ENCODE results near the gene MAGEA12. TPM values are rescaled to one million over a fixed set of nuclear protein-coding genes. Genes with fewer than 3 reads are reported as not detected.

MAGEA12 gene, protein sequence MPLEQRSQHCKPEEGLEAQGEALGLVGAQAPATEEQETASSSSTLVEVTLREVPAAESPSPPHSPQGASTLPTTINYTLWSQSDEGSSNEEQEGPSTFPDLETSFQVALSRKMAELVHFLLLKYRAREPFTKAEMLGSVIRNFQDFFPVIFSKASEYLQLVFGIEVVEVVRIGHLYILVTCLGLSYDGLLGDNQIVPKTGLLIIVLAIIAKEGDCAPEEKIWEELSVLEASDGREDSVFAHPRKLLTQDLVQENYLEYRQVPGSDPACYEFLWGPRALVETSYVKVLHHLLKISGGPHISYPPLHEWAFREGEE
- not detected in 2 replicates for total RNA-seq (2013; cell fraction: nucleolus; rRNA removed)
- total RNA-seq (2014; rRNA removed) (not detected in 2 replicates), total RNA-seq (2014; rRNA removed; fragmentation: Illumina TruSeq; extraction: Trizol) (not detected in 2 replicates), total RNA-seq (2021) (not detected in 2 replicates), polyA plus RNA-seq (2011; rRNA removed) (0.73 and 1.3 TPM in 2 replicates), polyA plus RNA-seq (2014; fragmentation: Illumina TruSeq; extraction: Trizol) (not detected in 2 replicates), polyA plus RNA-seq (2014; fragmentation: Nextera tagmentation; extraction: Ambion mirVana) (not detected), polyA plus RNA-seq (2014; rRNA removed) (not detected in 2 replicates), polyA plus RNA-seq (2016; fragmentation: Nextera tagmentation; extraction: Ambion mirVana) (not detected), polyA minus RNA-seq (2011; rRNA and poly(A)+ RNA removed) (0.88 and 0.93 TPM in 2 replicates), Bru-seq, nascent RNA (not detected), BruChase-seq, experiment 1, labeled RNA remaining after a 6-hour chase (not detected), BruChase-seq, experiment 2, labeled RNA remaining after a 2-hour chase (percentile 30 among the genes with signal in this experiment)
- not detected for polyA plus RNA-seq (2011; ENCODE audit: low read depth)
- polyA plus RNA-seq (2011; cell fraction: cytosol; rRNA removed) = 0.99 and 1.3 TPM in 2 replicates
- polyA plus RNA-seq (2011; cell fraction: nucleus; rRNA removed) = 0.63 and 0.64 TPM in 2 replicates
- polyA plus RNA-seq (2012) = 0.08 TPM in 1 of 2 replicates, not detected in the other
- not detected in 2 replicates for polyA minus RNA-seq (2011; cell fraction: cytosol; rRNA and poly(A)+ RNA removed)
- polyA minus RNA-seq (2011; cell fraction: nucleus; rRNA and poly(A)+ RNA removed) = 0.36 and 0.38 TPM in 2 replicates
- long read RNA-seq, experiment 1, partial matches to known transcripts = 0 of 3 reads
- long read RNA-seq, experiment 1, other reads (novel, unspliced or antisense) = 0 of 3 reads
- long read RNA-seq, experiment 2, transcript MAGEA12-201 (2 exons, 1,664 nt) = major isoform, 9 of 9 reads
- long read RNA-seq, experiment 2, partial matches to known transcripts = 0 of 9 reads
- long read RNA-seq, experiment 2, other reads (novel, unspliced or antisense) = 0 of 9 reads

GRCh38 chrX:152733261-152733975, at the start of gene MAGEA12, which contains the start of gene CSAG1:
MAGEA12 (plus strand) TSS chrX:152733757; CDS start chrX:152736162, 2,405 bp downstream.
CSAG1 (minus strand) TSS chrX:152733721; CDS start chrX:152732460, 1,261 bp downstream.
- no peaks in the 10 kb centered on the region for H3K4me1 ChIP-seq (ENCODE audit: control insufficient read depth, insufficient read depth, low read length)
- ChIA-PET POLR2A (no interaction called here), SMC1A (ENCODE audit: uncharacterized antibody, unreplicated experiment) (no interaction called here), CTCF (no interaction called here), RAD21 (ENCODE audit: unreplicated experiment) (no interaction called here)
- H3K36me3 ChIP-seq (ENCODE audit: control insufficient read depth in 2 of 2, insufficient read depth in 2 of 2, low read length in 1 of 2) = no peaks in the 10 kb centered on the region
- ATAC-seq = no peak
- H3K27me3 ChIP-seq (replicated peaks in 1 of 2; ENCODE audit: control insufficient read depth in 2 of 2, insufficient read depth in 2 of 2, low read length in 1 of 2) = no peaks in the 10 kb centered on the region
- in situ Hi-C loops (cut with MboI) = no loop called here
- H3K27ac ChIP-seq (ENCODE audit: control insufficient read depth, insufficient read depth) = no peak within 1 kb of the TSS
- no peak for FAIRE-seq
- intact Hi-C loops (cut with micrococcal nuclease; ENCODE audit: unreplicated experiment) = no loop called here
- WGBS (ENCODE audit: insufficient coverage, insufficient replicate concordance, low lambda C conversion rate, missing lambda C conversion rate) = 62% methylated on average over 16 of the region's 21 CpGs
- H4K20me1 ChIP-seq (ENCODE audit: control insufficient read depth, insufficient read depth) = no peaks in the 10 kb centered on the region
- no TSS peak for BruUV-seq (replicated peaks)
- no peak within 1 kb of the TSS for H3K9ac ChIP-seq (ENCODE audit: control insufficient read depth, insufficient read depth, low read length)
- H2AFZ ChIP-seq (ENCODE audit: control insufficient read depth, low read depth, low read length) = no peak within 1 kb of the TSS
- H3K79me2 ChIP-seq (ENCODE audit: control insufficient read depth, insufficient read depth, low read length) = no peaks in the 10 kb centered on the region
- no peak within 1 kb of the TSS for H3K4me3 ChIP-seq
- H3K9me3 ChIP-seq (replicated peaks; ENCODE audit: control insufficient read depth, insufficient read depth, low read length) = no peaks in the 10 kb centered on the region
- H3K4me2 ChIP-seq (ENCODE audit: control insufficient read depth, insufficient read depth) = no peak within 1 kb of the TSS
- DNase-seq (ENCODE audit: low read depth, low spot score) = no peak
- TF ChIP-seq MYC (IDR thresholded peaks at IDR 0.05; ENCODE audit: insufficient read depth, insufficient read length, insufficient replicate concordance, low read length, severe bottlenecking) (no peak), EGR1 (IDR thresholded peaks at IDR 0.05; ENCODE audit: borderline replicate concordance in 1 of 2, low read depth in 2 of 2, low read length in 2 of 2) (no peak), BHLHE40 (IDR thresholded peaks at IDR 0.05; ENCODE audit: borderline replicate concordance in 1 of 2, low read depth in 2 of 2, low read length in 1 of 2) (no peak), RBBP5 (conservative IDR thresholded peaks at IDR 0.05) (no peak), IRF4 (IDR thresholded peaks at IDR 0.05; ENCODE audit: low read depth, low read length) (no peak), JUND (IDR thresholded peaks at IDR 0.05; ENCODE audit: low read depth, low read length) (no peak), FOXM1 (IDR thresholded peaks at IDR 0.05; ENCODE audit: low read depth, low read length) (no peak), NR2F1 (conservative IDR thresholded peaks at IDR 0.05) (no peak), NR2C2 (IDR thresholded peaks at IDR 0.05; ENCODE audit: borderline replicate concordance, control insufficient read depth, insufficient read length, low read depth) (no peak), NKRF (conservative IDR thresholded peaks at IDR 0.05) (no peak)
- TF ChIP-seq, protein P1, sequence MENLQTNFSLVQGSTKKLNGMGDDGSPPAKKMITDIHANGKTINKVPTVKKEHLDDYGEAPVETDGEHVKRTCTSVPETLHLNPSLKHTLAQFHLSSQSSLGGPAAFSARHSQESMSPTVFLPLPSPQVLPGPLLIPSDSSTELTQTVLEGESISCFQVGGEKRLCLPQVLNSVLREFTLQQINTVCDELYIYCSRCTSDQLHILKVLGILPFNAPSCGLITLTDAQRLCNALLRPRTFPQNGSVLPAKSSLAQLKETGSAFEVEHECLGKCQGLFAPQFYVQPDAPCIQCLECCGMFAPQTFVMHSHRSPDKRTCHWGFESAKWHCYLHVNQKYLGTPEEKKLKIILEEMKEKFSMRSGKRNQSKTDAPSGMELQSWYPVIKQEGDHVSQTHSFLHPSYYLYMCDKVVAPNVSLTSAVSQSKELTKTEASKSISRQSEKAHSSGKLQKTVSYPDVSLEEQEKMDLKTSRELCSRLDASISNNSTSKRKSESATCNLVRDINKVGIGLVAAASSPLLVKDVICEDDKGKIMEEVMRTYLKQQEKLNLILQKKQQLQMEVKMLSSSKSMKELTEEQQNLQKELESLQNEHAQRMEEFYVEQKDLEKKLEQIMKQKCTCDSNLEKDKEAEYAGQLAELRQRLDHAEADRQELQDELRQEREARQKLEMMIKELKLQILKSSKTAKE (IDR thresholded peaks at IDR 0.05; ENCODE audit: low read depth, poor library complexity, severe bottlenecking) = no peak
- TF ChIP-seq, protein P2, sequence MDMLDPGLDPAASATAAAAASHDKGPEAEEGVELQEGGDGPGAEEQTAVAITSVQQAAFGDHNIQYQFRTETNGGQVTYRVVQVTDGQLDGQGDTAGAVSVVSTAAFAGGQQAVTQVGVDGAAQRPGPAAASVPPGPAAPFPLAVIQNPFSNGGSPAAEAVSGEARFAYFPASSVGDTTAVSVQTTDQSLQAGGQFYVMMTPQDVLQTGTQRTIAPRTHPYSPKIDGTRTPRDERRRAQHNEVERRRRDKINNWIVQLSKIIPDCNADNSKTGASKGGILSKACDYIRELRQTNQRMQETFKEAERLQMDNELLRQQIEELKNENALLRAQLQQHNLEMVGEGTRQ (IDR thresholded peaks at IDR 0.05; ENCODE audit: borderline replicate concordance, low read depth, low read length) = no peak
